Measurements from ENCODE around the gene ACADSB.

DNA sequence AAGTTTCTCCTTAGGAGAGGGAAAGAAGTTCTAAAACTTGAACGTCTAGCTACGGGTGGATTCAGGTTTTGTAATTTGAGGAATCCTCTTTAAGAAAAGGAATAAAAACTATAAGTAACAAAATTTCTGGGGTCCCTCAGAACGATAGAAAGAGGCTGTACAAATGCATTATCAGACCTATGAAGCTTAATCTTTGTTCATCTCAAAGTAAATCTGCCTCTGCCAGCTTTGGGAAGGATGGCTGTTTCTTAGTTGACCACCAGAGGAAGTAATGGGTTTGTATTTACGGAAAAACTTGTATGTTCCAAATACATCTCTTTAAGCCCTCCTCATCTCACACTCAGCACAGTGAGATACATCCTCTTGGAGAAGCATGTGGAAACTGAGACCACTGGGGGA lies 27.7 kb upstream of the ACADSB start:
- peak in 4 of 6 experiments; percentile 30 to 43 (median 32) for TF ChIP-seq CTCF (IDR thresholded peaks at IDR 0.05)
- TF ChIP-seq POLR2A (IDR thresholded peaks at IDR 0.05), result no peak
